ENCODE results near the gene KASH5.

- TF ChIP-seq, protein P1, sequence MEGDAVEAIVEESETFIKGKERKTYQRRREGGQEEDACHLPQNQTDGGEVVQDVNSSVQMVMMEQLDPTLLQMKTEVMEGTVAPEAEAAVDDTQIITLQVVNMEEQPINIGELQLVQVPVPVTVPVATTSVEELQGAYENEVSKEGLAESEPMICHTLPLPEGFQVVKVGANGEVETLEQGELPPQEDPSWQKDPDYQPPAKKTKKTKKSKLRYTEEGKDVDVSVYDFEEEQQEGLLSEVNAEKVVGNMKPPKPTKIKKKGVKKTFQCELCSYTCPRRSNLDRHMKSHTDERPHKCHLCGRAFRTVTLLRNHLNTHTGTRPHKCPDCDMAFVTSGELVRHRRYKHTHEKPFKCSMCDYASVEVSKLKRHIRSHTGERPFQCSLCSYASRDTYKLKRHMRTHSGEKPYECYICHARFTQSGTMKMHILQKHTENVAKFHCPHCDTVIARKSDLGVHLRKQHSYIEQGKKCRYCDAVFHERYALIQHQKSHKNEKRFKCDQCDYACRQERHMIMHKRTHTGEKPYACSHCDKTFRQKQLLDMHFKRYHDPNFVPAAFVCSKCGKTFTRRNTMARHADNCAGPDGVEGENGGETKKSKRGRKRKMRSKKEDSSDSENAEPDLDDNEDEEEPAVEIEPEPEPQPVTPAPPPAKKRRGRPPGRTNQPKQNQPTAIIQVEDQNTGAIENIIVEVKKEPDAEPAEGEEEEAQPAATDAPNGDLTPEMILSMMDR (IDR thresholded peaks at IDR 0.05) = no peak
- TF ChIP-seq POLR2A (IDR thresholded peaks at IDR 0.05) = no peak
Measured at GRCh38 chr19:49463960-49464740, 76.1 kb downstream of the KASH5 start.
